ENCODE data around the gene ZDHHC1.
"Not testable (repeated sequence)": the region's sequence is repeated elsewhere in the genome, so short reads cannot be mapped to it uniquely, and the experiment has no call there.

GRCh38 chr16:67415421-67415820, 856 bp downstream of the ZDHHC1 start:
- not testable (repeated sequence) for TF ChIP-seq CTCF (IDR thresholded peaks at IDR 0.05; ENCODE audit: extremely low read depth in 1 of 2, insufficient read depth in 1 of 2, low read depth in 1 of 2, low read length in 2 of 2); FOS (IDR thresholded peaks at IDR 0.05; ENCODE audit: borderline replicate concordance, insufficient read depth, low read length); POLR2AphosphoS5 (IDR thresholded peaks at IDR 0.05; ENCODE audit: insufficient read depth, low read depth, low read length); JUN (IDR thresholded peaks at IDR 0.05; ENCODE audit: borderline replicate concordance, insufficient read depth, insufficient read length, low read depth); POLR2A (IDR thresholded peaks at IDR 0.05; ENCODE audit: low read depth, low read length); EZH2 (IDR thresholded peaks at IDR 0.05; ENCODE audit: borderline replicate concordance, low read depth, low read length, severe bottlenecking)
